Large intestine (tissue), 3 donors: ENCODE measurements around the gene GMPR2. TPM values are rescaled to one million over a fixed set of nuclear protein-coding genes. Genes with fewer than 3 reads are reported as not detected.
A peak's percentile ranks its signal among the peaks of the same experiment; 100 is the strongest.

ENCODE experiments used
- DNase-seq, 2 donors: peaks; one replicate each; pipeline versions ENCODE4 v3.0.0 to v3.0.0-alpha.2; 2013
- H3K27ac ChIP-seq: one replicate; pipeline ENCODE4 v1.5.1; 2013; ENCODE audit warnings: low read length
- H3K27me3 ChIP-seq: 2 replicates; pipeline ENCODE4 v1.6.1; 2013; ENCODE audit warnings: low read length; ENCODE audit not compliant: control insufficient read depth, insufficient read depth
- H3K36me3 ChIP-seq: 2 replicates; pipeline ENCODE4 v1.6.1; 2013; ENCODE audit warnings: low read length; ENCODE audit not compliant: control insufficient read depth, insufficient read depth
- H3K4me1 ChIP-seq: one replicate; pipeline ENCODE4 v1.6.1; 2013; ENCODE audit warnings: low read length; ENCODE audit not compliant: control insufficient read depth, insufficient read depth
- H3K4me3 ChIP-seq: one replicate; pipeline ENCODE4 v1.5.1; 2013; ENCODE audit warnings: low read length
- H3K9me3 ChIP-seq: one replicate; pipeline ENCODE4 v1.6.1; 2013; ENCODE audit warnings: mild to moderate bottlenecking, low read depth, low read length, moderate library complexity; ENCODE audit not compliant: control insufficient read depth
- WGBS: methylation state at CpG from one replicate; pipeline ENCODE4 v1.1.5; 2013; ENCODE audit warnings: low lambda C conversion rate; ENCODE audit not compliant: insufficient coverage; 5-methylcytosine and 5-hydroxymethylcytosine counted together
- polyA plus RNA-seq: library from polyadenylated mRNA; unstranded; fragments of 120-200 nt; gene quantifications from one replicate; pipeline ENCODE4 v1.2.1, GENCODE V29; 2013

The GMPR2 gene
- polyA plus RNA-seq, 1 donor = 85.9 TPM

DNA sequence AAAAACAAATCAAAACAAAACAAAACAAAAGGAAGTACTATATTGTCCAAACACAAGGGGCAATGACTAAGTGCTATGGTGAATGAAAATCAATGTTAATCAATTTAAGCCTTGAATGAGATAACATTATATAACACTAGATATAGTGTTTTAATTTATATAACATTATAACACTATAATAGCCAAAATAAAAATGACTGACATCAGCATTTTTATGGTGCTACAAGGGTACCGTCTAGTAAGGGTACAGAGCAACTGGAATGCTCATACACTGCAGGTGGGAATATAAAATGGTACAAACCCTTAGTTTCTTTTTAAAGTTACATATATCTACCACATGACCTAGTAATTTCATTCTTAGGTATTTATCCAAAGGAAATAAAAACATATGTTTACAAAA lies 6.3 kb upstream of the GMPR2 start:
- no peak for DNase-seq
- no peaks in the 10 kb centered on the region for H3K27me3 ChIP-seq
- no peak overlapping the region for H3K27ac ChIP-seq
- WGBS = no CpG with 5 or more reads among the region's 1 CpG
- H3K36me3 ChIP-seq = peaks cover 6% of the 10 kb centered on the region
- no peak overlapping the region for H3K4me3 ChIP-seq
- H3K4me1 ChIP-seq = peaks cover 4% of the 10 kb centered on the region
- H3K9me3 ChIP-seq = no peaks in the 10 kb centered on the region

DNA sequence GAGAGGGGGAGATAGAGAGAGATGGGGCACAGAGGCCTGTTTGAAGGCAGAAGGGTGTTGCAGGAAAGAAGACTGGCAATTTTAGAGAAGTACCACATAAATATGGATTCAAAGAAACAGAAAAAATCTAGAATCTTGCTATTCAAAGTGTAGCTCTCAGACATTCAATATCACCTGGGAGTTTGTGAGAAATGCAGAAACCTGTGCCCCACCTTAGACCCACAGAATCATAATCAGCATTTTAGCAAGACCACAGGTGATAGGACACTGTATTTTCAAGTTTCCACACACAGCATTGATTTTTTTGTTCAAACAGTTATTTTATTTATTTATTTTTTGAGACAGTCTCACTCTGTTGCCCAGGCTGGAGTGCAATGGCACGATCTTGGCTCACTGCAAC lies 3.8 kb upstream of the GMPR2 start:
- Histone ChIP-seq H3K36me3 (peaks cover 6% of the 10 kb centered on the region), H3K4me3 (no peak overlapping the region), H3K27me3 (no peaks in the 10 kb centered on the region), H3K4me1 (peaks cover 12% of the 10 kb centered on the region), H3K9me3 (no peaks in the 10 kb centered on the region), H3K27ac (no peak overlapping the region)
- WGBS = no CpG with 5 or more reads among the region's 1 CpG
- no peak for DNase-seq

DNA sequence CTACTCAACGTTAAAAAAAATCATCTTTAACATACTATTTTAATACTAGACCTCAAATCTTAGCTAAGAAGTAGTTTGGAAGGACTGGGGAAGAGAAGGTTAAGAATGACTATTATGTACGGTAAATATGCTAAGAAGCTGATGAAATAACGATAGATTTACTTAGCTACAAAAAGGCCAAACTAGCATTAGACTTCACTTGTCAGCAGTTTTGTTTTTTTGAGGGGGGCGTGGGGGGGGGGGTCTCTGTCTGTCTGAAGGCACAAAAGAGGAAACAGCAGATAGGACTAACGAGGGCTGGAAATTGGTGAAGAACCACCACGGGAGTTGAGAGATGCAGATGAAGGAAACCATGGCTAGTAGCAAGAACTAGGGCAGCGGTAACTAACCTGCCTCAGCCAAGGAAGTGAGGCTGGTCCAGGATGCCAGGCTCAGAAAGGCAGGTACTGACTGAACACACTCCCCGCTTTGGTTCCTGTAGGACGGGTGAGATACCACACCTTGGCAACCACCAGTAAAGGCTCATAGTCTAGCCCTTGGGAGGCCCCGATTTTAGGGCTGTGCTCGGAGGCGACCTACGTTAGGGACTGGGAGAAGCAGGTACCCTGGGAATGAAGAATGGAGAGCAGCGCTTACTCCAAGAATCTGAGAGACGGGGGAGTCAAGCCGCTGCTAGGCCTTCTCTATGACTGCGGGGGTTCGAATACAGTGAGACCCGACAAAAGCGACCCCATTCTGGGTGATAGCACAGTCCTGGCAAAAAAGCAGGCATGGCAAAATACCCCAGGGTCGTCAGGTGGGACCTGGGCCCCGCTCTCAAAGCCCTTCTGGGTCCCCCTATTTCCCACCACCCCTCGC lies 1.2 kb upstream of the GMPR2 start:
- no peak for DNase-seq
- Histone ChIP-seq H3K4me3 (peak overlapping the region; percentile 62), H3K27me3 (no peaks in the 10 kb centered on the region), H3K27ac (peak overlapping the region; percentile 75), H3K9me3 (no peaks in the 10 kb centered on the region), H3K4me1 (peaks cover 12% of the 10 kb centered on the region), H3K36me3 (peaks cover 21% of the 10 kb centered on the region)
- 40% methylated on average over 1 of the region's 23 CpGs for WGBS

DNA sequence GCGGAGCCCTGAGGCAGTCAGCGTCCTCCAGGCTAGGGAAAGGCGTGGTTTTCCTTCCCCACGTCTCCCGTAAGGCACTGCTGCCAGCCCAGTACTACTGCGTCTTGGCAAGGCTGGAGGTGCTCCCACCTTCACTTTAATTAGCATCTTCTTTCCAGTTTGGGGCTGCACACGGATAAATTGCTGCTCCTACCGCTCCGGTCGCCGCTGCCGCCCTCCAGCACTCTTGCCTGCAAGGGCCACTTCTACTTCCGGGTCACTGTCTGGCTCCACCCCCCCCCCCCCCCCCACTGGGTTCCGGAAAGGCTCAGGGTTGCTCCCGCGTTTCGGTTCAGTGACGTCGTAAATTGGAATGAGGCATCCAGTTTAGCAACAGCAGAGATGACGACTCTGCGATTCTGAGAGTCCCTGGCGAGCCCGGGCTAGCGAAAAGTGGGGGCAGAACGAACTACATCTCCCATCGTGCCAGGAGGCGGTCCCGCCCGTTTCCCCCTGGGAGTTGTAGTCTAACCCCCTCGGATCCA lies 546 bp upstream of the GMPR2 start, which contains the start of gene NEDD8:
Gene NEDD8, minus strand, starts transcription at position 247 of the 524 bp plus-strand sequence. Its CDS starts 100 bp downstream, at position 147.
- Histone ChIP-seq H3K36me3 (peaks cover 28% of the 10 kb centered on the region), H3K4me3 (peak within 1 kb of the TSS; percentile 62), H3K9me3 (no peaks in the 10 kb centered on the region), H3K4me1 (peaks cover 12% of the 10 kb centered on the region), H3K27me3 (no peaks in the 10 kb centered on the region), H3K27ac (peak within 1 kb of the TSS; percentile 75)
- DNase-seq = peak; percentile 89 to 95
- WGBS = no CpG with 5 or more reads among the region's 30 CpGs

DNA sequence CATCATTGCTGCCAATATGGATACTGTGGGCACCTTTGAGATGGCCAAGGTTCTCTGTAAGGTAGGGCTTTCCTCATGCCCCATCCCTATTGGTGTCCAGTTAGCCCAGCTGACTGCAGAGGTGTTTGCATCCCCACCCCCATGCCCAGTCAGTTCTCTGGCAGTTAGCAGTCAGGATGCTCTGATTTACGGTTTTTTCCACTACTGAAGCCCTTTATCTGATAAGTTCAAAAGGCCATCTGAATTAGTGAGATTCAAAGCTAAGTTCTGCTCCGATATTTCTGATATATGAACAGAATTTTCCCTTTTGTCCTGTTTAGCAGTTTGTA lies 773 bp downstream of the GMPR2 start:
- Histone ChIP-seq H3K36me3 (peaks cover 35% of the 10 kb centered on the region), H3K4me3 (peak overlapping the region; percentile 62), H3K27ac (peak overlapping the region; percentile 75), H3K4me1 (peaks cover 12% of the 10 kb centered on the region), H3K9me3 (no peaks in the 10 kb centered on the region), H3K27me3 (no peaks in the 10 kb centered on the region)
- DNase-seq = no peak
- WGBS = 57% methylated on average over 1 of the region's 2 CpGs

DNA sequence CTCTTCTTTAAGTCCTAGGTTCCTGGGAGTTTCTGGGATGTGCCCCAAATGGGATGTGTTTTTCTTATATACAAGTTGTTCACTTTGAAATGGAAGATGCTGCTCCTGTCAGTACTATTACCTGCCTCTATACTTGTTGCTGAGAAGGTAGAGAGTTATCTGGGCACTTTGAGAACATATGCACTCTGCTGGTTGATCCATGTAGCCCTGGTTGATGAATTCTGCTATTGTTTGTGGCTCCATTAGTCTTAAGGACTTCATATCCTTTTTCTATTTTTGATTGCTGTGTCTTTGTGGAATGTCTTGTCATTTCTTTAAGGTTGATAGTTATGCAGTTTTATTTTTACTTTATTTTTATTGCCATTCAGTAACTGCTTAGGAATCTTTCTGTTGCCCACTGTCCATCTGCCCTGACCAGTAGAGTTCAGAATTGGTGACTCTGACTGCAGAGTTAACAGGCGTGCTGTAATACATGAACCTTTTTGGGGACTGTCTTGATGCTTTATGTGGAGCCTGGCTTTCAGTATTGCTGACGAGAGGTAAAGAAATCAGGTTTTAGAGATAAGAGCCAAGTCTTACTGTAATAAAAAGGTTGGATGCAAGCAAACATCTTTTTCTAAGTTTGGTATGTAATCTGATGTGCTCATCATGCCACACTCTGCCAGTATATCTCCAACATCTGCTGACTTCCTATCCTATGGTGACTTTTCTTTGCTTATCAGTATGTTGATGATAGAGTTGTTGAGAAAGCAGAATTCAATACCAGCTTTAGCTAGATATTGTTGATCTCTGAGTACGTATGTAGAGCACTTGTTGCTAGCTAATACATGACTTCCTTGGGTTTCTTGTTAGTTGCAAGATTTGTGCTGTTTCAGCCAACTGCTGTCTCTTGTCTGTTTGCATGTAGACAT lies 1.6 kb downstream of the GMPR2 start:
- DNase-seq = no peak
- no CpG with 5 or more reads among the region's 3 CpGs for WGBS
- H3K4me1 ChIP-seq = peaks cover 12% of the 10 kb centered on the region

DNA sequence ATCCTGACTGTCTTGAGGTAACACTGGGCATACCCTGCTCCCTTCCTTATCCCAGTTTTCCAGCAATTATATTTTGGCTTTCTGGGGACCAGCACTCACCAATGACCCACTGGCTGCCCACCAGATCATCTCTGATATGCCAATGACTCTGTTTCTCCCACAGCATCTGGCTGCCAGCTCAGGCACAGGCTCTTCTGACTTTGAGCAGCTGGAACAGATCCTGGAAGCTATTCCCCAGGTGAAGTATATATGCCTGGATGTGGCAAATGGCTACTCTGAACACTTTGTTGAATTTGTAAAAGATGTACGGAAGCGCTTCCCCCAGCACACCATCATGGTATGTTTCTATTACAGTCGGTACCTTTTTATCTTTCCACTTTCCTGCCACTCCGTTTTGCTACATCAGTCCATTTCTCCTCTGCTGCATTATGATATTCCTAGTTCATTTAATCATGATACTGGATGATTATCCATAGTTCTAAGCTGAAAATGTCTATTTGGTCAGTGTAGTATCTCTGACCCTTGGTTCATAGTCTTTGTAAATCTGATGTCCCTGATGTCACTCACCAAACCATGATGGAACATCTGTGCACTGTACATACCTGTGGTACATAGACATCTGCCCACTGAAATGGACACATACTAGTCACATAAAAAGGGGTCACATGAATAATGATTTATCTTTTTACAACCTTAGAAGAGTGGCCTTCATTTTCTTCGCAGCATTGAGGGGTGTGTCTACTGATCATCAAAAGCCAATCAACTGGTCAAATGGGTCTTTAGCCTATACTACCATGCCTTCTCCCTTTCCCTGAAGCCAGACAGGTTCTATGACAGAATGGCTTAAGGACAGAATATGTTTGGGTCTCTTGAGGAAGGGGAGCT lies 3.3 kb downstream of the GMPR2 start:
- 93% methylated on average over 3 of the region's 5 CpGs for WGBS
- Histone ChIP-seq H3K27me3 (no peaks in the 10 kb centered on the region), H3K4me1 (peaks cover 18% of the 10 kb centered on the region), H3K27ac (no peak overlapping the region), H3K9me3 (no peaks in the 10 kb centered on the region), H3K36me3 (peaks cover 59% of the 10 kb centered on the region), H3K4me3 (no peak overlapping the region)
- no peak for DNase-seq

More for the DNA sequence above, 1.6 kb downstream of the GMPR2 start:
- Histone ChIP-seq H3K27ac (no peak overlapping the region), H3K9me3 (no peaks in the 10 kb centered on the region), H3K27me3 (no peaks in the 10 kb centered on the region), H3K4me3 (no peak overlapping the region), H3K36me3 (peaks cover 42% of the 10 kb centered on the region)

DNA sequence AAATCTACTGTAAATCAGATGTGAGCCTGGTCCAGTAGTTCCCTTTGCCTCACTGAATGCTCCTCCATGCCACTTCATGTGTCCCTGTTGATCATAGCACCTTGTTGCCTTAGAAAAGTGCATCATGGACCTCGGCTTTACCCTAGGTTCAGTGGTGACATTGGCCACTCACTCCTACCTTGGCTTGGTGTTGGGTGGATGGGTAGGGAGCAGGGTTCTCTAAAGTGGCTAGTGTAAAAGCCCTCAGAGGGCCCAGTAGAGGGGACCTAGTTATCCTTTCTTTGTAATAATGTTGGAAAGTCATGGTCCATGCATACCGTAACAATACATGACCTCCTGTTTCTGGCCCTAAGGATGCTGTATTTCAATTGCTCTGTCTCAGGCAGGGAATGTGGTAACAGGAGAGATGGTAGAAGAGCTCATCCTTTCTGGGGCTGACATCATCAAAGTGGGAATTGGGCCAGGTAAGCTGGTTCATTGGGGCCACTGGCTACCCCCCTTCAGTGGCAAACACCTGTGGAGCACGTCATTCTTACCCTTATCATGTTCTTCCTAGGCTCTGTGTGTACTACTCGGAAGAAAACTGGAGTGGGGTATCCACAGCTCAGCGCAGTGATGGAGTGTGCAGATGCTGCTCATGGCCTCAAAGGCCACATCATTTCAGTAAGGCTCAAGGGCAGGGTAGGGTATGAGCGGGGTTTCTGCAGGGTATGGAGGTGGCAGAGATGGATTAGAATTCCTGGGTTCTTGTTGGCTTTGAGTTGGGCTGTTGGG lies 4.1 kb downstream of the GMPR2 start:
- peaks cover 21% of the 10 kb centered on the region for H3K4me1 ChIP-seq
- DNase-seq = no peak
- WGBS = no CpG with 5 or more reads among the region's 6 CpGs

DNA sequence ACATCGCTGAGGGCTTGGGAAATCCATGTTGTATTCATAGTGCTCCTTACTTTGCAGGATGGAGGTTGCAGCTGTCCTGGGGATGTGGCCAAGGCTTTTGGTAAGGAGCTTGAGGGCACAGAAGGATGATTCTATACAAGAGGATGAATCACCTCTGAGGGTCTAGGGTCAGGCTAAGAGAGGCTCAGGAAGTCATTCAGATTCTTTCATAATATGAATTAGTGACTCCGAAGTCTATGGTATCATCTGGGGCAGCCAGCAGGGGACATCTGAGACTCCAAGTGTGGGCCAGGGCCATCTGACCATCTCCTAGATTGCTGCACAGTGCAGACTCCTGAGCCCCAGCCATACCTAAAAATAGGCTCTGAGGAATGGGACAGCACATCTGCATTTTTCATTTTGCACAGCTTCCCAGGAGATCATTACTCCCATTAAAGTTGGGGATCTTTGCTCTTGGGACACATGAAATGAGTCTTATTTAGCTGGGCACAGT lies 4.8 kb downstream of the GMPR2 start:
- H3K36me3 ChIP-seq = peaks cover 61% of the 10 kb centered on the region
- no CpG with 5 or more reads among the region's 2 CpGs for WGBS
- peaks cover 21% of the 10 kb centered on the region for H3K4me1 ChIP-seq
- H3K27ac ChIP-seq = no peak overlapping the region
- no peak for DNase-seq
- H3K4me3 ChIP-seq = no peak overlapping the region
- no peaks in the 10 kb centered on the region for H3K27me3 ChIP-seq
- H3K9me3 ChIP-seq = no peaks in the 10 kb centered on the region

More for the DNA sequence above, 4.1 kb downstream of the GMPR2 start:
- Histone ChIP-seq H3K4me3 (no peak overlapping the region), H3K9me3 (no peaks in the 10 kb centered on the region), H3K27me3 (no peaks in the 10 kb centered on the region), H3K27ac (no peak overlapping the region), H3K36me3 (peaks cover 61% of the 10 kb centered on the region)
